GM18873 (cell line): ENCODE results near the gene AOC3.
"Not testable (repeated sequence)": the region's sequence is repeated elsewhere in the genome, so short reads cannot be mapped to it uniquely, and the experiment has no call there.

ENCODE experiments used
- ATAC-seq: cut with Tn5 transposase; IDR thresholded peaks from one replicate; pipeline ENCODE4 v1.9.1; 2021; ENCODE audit warnings: mild to moderate bottlenecking, moderate library complexity, moderate number of reproducible peaks; ENCODE audit not compliant: unreplicated experiment, low FRiP score

The AOC3 gene

GRCh38 chr17:42866631-42867575 is 15.9 kb downstream of the AOC3 start:
- ATAC-seq: no peak

- ATAC-seq: not testable (repeated sequence)
These were observed 16.8 kb downstream of the AOC3 start for GRCh38 chr17:42867694-42868261.

- ATAC-seq: no peak
These were observed 17.3 kb downstream of the AOC3 start for GRCh38 chr17:42868338-42868737.

- ATAC-seq: no peak
These were observed 20.6 kb downstream of the AOC3 start for GRCh38 chr17:42871647-42872046.

- no peak for ATAC-seq
These were observed 21.4 kb downstream of the AOC3 start for GRCh38 chr17:42872251-42872965.

DNA sequence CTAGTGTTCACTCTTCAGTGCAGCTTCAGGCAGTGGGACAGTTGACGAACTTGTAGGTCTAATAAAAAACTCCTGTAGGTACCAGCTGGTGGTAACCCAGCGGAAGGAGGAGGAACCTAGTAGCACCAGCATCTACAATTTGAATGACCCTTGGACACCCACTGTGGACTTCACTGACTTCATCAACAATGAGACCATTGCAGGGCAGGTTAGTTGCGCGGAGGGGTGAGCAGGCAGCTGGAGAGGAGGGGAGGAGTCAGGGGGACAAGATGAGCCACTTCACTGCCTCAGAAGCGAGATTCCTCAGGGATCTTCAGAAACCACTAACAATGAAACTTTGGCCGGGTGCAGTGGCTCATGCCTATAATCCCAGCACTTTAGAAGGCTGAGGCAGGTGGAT is 22.3 kb downstream of the AOC3 start:
- ATAC-seq: no peak

DNA sequence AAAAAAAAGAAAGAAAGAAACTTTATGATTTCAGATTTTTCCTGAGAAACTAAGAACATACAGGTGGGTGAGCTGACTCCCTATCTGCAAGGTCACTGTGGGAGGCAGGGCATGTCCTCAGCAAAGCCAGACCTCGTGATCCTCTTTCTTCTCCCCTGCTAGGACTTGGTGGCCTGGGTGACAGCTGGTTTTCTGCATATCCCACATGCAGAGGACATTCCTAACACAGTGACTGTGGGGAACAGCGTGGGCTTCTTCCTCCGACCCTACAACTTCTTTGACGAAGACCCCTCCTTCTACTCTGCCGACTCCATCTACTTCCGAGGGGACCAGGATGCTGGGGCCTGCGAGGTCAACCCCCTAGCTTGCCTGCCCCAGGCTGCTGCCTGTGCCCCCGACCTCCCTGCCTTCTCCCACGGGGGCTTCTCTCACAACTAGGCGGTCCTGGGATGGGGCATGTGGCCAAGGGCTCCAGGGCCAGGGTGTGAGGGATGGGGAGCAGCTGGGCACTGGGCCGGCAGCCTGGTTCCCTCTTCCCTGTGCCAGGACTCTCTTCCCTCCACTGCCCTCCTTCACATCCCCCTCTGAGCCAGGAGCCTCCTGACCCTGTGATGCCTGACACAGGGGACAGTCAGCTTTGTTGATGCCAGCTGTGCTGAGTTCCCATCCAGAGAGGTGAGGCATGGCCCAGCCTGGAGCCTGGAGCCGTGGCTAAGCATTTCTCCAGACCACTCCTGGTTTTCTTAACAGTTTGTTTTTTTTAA is 23.1 kb downstream of the AOC3 start:
- not testable (repeated sequence) for ATAC-seq

GRCh38 chr17:42877037-42877436 is 26.0 kb downstream of the AOC3 start:
- no peak for ATAC-seq

- ATAC-seq: no peak
These were observed 27.3 kb downstream of the AOC3 start for GRCh38 chr17:42878123-42878880.

DNA sequence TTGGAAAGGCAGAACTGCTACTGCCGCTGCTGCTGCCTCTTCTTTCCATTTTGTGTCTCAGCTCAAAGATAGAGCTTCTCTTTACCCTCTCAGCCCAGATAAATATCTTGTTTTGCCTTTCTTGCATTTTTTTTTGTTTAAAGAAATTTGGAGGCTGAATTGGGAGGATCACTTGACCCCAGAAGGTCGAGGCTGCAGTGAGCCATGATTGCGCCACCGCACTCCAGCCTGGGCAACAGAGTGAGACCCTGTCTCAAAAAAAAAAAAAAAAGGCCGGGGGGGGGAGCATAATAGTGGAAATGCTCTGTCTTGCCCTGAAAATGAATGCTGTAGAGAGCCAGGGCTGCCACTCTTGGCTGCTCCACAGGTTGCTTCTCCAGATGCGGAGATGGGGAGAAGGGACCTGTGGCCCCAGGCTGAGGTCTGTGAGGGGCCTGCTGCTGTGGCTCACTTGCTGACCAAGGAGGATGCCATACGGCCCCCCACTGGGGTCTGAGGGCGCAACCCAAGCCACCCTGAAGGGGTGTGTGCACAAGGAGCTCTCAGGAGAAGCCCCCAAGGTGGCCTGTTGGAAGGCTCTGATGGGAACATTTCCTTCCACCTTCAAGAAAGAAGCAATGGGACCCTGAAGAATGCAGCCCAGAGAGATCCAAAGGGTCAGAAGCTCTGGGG is 28.1 kb downstream of the AOC3 start:
- no peak for ATAC-seq

DNA sequence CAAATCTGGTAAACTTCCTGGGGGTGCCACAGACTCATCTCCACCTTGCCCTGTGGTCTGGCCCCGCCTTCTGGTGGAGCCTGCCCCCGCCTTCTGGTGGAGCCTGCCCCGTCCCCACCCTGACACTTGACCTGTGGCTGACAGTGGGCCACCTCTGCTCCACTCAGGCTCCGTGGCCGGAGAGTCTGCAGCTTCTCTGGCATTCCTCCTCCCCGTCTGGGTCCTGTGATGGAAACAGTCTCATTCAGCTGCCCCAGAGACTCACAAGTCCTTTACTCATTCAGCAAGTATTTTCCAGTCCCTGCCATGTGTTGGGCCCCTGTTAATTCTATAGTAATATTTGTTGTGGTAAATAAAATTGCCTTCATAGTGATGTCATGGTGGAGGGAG is 28.6 kb downstream of the AOC3 start:
- no peak for ATAC-seq

DNA sequence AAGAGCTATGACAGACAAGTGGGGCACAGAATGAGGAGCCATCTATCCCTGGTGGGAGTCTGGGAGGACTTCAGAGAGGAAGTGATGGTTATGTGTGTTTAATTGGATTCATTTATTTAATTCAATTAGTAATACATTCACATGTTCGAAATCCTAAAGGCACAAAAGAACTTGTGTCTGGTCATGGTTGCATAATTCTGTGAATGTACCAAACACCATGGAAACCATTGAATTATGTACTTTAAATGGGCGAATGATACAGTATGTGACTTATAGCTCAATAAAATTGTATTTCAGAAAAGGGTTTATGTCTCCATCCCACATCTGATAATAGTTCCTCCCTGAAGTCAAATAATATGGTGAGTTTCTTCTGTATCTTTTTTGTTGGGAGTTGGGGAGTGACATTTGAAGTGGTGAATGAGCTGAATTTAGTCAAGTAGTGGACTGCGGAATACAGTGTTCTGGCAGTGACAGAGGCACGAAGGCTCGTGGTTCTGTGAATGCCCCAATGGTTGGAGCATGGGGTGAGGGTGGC is 29.8 kb downstream of the AOC3 start:
- no peak for ATAC-seq

DNA sequence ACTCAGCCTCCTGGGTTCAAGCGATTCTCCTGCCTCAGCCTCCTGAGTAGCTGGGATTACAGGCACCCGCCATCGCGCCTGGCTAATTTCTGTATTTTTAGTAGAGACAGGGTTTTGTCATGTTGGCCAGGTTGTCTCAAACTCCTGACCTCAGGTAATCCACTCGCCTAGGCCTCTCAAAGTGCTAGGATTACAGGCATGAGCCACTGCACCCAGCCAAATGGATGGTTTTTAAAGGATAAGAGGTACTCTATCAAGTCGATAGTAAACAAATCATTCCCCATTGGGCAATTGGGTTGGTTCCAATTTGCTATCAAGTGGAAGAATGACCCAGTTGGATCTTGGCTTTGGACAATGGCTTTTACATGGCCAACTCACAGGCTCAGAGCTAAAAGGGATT is 30.7 kb downstream of the AOC3 start:
- not testable (repeated sequence) for ATAC-seq

GRCh38 chr17:42882166-42882565 is 31.2 kb downstream of the AOC3 start:
- no peak for ATAC-seq

- ATAC-seq: no peak
These were observed 33.0 kb downstream of the AOC3 start for GRCh38 chr17:42883802-42884558.

DNA sequence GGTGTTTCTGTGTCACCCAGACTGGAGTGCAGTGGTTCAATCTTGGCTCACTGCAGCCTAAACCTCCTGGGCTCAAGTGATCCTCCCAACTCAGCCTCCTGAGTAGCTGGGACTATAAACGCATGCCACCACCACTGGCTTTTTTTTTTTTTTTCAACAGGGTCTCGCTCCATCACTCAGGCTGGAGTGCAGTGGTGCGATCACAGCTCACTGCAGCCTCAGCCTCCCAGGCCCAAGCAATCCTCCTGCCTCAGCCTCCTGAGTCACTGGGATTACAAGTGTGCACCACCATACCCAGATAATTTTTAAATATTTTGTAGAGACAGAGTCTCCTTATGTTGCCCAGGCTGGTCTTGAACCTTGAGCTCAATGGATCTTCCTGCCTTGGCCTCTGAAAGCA is 34.8 kb downstream of the AOC3 start:
- ATAC-seq: not testable (repeated sequence)

DNA sequence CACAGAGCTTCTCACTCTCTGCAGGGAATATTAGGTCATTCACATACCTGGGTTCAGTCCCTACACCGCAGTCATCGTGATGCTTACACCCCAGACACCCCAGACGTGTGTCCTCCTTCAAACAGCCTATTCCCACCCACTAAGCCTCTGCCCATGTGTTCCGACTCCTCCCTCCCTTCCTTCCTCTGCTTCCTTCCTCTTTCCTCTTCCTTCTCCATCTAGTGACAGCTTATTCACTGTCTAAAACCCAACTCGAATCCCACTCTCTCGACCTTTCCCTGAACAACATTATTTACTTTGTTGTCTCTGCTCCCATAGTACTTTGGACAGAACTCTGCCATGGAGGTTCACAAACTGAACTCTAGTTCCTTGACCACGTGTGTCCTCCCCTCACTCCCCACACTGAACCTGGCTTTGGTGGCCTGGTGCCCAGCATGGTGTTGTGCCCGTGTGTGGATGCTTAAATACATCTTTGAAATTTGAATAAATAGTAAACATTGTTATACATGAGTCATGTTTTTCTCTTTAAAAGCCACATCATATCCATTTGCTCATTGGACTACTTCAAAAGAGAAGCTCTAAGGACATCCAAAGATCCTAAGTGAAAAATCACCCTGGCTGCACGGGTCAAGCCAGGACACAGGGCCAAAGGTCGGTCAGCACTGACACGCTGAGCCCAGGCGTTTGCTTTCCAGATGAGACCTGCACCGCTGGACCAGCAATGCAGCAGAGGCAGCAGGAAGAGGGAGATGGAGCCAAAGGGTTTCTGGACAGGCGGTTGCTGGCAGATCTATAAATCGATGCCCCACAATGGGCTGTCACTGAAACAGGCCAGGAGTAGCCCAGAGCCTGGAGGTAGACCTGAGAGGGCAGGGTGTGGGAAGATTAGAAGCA is 35.5 kb downstream of the AOC3 start:
- ATAC-seq: no peak
